GM19193 (cell line): ENCODE data around the gene ATG9B.

Experiments
- POLR2A ChIP-seq: IDR thresholded peaks from 4 replicates; pipeline ENCODE4 v1.6.1; 2011; ENCODE audit not compliant: insufficient read depth, insufficient read length; ENCODE audit errors: extremely low read depth

The ATG9B gene

GRCh38 chr7:151048911-151049463 lies 24.7 kb upstream of the ATG9B start:
- no peak for TF ChIP-seq POLR2A

- no peak for TF ChIP-seq POLR2A
Measured at GRCh38 chr7:151047976-151048815, 23.9 kb upstream of the ATG9B start, which contains the start of gene ASIC3. Gene ASIC3 (plus strand): TSS chr7:151048531. CDS start chr7:151048886, 355 bp downstream.

GRCh38 chr7:151046603-151047573 lies 22.6 kb upstream of the ATG9B start:
- TF ChIP-seq POLR2A = no peak

DNA sequence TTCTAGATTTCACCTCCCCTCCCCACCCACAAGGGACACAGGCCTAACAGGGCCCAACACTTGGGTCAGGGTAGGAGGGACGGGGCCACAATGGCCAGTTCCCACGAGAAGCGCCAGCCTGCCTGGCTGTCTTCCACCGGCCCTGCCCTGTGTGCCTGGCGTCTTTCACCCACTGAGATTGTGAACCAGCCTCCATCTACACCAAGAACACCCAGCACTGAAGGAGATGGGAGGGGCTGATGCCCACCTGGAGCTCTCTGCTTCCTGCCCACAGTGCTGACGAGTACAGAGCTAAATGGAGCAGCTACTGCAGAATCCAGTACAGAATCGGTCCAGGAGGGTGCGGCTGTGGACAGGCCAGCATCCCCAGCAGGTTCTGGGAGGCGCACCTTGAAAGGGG lies 21.7 kb upstream of the ATG9B start:
- no peak for TF ChIP-seq POLR2A

DNA sequence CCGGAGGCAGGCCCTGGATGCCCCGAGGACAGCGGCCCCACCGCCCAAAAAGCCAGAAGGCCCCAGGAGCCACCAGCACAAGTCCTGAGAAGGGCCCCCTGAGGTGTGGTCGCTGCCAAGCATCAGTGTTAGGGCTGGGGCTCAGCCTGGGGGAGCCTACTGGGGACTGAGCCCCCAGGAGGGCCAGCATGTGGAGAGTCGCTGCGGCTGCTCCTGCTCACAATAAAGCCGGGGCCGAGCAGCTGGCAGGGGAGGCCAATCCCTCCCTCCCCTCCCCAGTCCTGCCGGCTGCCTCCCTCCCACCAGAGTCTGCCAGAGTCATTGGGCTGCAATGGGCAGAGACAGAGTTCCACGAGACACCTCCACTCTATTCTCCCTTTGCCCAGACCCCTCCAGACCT lies 21.0 kb upstream of the ATG9B start:
- TF ChIP-seq POLR2A = no peak

DNA sequence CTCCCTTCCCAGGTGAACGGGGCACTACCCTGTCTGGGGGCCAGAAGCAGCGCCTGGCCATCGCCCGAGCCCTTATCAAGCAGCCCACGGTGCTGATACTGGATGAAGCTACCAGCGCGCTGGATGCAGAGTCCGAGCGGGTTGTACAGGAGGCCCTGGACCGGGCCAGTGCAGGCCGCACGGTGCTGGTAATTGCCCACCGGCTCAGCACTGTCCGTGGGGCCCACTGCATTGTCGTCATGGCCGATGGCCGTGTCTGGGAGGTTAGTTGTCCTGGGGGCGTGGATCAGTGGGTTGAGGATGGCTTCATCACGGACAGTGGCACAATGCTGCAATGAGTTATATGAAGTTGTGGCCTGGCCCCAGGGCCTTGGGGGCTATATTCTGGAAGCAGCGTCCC lies 19.7 kb upstream of the ATG9B start:
- no peak for TF ChIP-seq POLR2A

DNA sequence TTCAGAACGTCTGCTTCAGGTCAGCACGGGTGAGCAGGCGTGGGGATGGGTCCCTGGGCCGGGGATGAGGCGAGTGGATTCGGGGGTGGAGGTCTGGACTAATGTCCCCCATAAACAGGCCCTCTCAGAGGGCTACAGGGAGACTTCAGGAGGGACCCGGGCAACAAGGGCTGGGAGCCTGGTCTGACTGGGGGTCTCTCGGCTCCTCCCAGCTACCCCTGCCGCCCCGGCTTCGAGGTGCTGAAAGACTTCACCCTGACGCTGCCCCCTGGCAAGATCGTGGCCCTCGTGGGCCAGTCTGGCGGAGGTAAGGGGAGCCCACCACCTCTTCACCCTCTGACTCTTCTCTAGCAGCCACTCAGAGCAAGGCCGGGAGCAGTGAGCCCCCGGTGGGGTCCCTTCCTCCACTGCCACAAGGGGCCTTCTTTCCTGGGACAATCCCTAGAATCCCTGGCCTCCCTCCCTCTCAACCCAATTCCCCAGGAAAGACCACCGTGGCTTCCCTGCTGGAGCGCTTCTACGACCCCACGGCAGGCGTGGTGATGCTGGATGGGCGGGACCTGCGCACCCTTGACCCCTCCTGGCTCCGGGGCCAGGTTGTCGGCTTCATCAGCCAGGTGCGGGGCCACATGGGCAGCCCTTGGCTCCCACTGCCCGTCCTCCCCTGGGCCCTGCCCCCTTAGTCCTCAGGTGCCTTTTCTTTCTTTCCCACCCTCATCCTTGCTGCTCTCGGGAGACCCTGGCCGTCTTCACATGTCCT lies 16.5 kb upstream of the ATG9B start:
- no peak for TF ChIP-seq POLR2A

GRCh38 chr7:151039850-151040548 lies 15.7 kb upstream of the ATG9B start:
- no peak for TF ChIP-seq POLR2A

GRCh38 chr7:151038951-151039849 lies 14.9 kb upstream of the ATG9B start:
- TF ChIP-seq POLR2A = no peak

DNA sequence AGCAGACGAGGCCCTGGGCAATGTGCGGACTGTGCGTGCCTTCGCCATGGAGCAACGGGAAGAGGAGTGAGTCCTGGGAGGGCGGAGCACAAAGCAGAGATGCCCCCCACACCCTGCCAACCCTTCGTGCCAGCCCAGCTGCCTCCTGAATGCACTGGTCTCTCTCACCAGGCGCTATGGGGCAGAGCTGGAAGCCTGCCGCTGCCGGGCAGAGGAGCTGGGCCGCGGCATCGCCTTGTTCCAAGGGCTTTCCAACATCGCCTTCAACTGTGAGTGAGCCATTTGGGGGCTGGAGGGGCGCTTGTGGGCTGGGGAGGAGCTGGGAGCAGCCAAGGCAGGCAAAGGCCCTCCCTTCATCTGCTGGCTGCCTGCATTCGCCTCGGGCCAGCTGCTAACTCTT lies 11.6 kb upstream of the ATG9B start:
- no peak for TF ChIP-seq POLR2A

DNA sequence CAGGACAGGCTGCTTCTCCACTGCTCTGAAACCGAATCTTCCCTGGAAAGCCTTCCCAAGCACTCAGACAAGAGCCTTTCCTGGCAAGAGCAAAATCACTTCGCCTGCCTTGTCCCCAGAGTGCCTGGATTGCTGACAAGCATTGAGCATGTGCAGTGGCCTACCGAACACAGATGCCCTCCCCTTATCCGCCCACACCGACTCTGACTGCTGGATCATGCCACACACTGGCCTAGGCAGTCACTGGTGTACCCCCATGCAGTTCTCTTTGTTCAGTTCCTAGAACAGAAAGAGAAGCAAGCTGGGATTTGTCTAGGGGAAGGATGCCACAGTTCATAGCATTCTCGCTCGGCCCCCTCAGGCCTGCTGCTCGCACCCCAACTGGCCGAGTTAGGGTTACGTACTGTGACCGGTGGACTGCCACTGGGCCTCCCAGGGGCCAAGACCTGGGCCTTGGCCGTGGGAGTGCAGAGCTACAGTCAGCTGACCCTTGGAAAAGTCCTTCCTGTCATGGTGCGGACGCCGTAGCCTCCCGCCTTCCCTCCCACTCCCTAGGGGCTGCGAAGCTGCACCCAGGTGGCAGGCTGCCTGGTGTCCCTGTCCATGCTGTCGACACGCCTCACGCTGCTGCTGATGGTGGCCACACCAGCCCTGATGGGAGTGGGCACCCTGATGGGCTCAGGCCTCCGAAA lies 10.9 kb upstream of the ATG9B start:
- no peak for TF ChIP-seq POLR2A

- no peak for TF ChIP-seq POLR2A
Measured at GRCh38 chr7:151034312-151035025, 10.2 kb upstream of the ATG9B start.
